ENCODE measurements around the gene CPEB3.

Gene CPEB3

DNA sequence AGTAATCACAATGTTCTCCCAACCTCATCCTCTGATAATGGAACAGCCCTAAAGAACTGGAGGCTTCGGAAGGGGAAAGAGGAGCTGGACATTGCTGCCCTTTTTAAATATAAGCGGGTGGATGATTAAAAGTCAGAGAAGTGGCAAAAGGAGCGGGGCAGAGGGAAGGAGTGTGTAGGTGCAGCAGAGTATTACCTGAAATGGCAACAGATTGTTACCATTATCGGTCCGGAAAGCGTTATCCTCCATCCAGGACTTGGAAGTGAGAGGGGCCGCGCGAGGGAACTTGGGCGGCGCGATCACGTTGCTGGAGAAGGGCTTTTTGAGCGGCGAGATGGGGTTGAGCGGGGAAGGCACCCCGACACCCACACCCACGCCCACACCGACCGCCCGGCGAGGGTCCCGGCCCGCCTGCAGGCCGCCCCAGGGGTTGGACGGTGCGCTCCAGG, 51.7 kb downstream of the CPEB3 start:
- H3K23ac ChIP-seq (ENCODE audit: low read length in 2 of 2) = peak overlapping the region in 1 of 2 experiments; percentile 9
- no peak for DNase-seq
- peak overlapping the region in 1 of 2 experiments; percentile 68 for H2BK12ac ChIP-seq (ENCODE audit: low read length in 2 of 2)
- H2BK15ac ChIP-seq (ENCODE audit: low read depth, poor library complexity, severe bottlenecking) = no peak overlapping the region
- peak overlapping the region; percentile 100 for H3K4me2 ChIP-seq (ENCODE audit: low read length, poor library complexity, severe bottlenecking)
- peak overlapping the region; percentile 91 for H2AFZ ChIP-seq (ENCODE audit: low read depth, low read length)
- peaks cover 11% of the 10 kb centered on the region for H3K4me1 ChIP-seq (ENCODE audit: control insufficient read depth, insufficient read depth, low read depth, low read length)
- peak overlapping the region; percentile 85 for H3K9ac ChIP-seq (ENCODE audit: low read length)
- no peak overlapping the region for H3K4ac ChIP-seq (ENCODE audit: low read depth in 1 of 2, low read length in 2 of 2)
- H2BK120ac ChIP-seq (ENCODE audit: low read depth, low read length) = no peak overlapping the region
- peak overlapping the region in 1 of 2 experiments; percentile 94 for H3K14ac ChIP-seq (ENCODE audit: low read length in 2 of 2)
- H3K27ac ChIP-seq (ENCODE audit: low read length, poor library complexity, severe bottlenecking) = no peak overlapping the region
- H4K8ac ChIP-seq (ENCODE audit: low read length) = peak overlapping the region; percentile 3
- H3K9me3 ChIP-seq (ENCODE audit: control insufficient read depth, low read length) = no peaks in the 10 kb centered on the region
- peak overlapping the region; percentile 83 for H3K18ac ChIP-seq (ENCODE audit: low read depth in 1 of 2, low read length in 2 of 2)
- H3K4me3 ChIP-seq (ENCODE audit: insufficient read depth in 1 of 2, low read depth in 1 of 2, low read length in 2 of 2) = peak overlapping the region; percentile 75 to 92
- no peak overlapping the region for H2AK5ac ChIP-seq (ENCODE audit: low read length, severe bottlenecking)
- H3K36me3 ChIP-seq (ENCODE audit: control insufficient read depth in 1 of 2, insufficient read depth in 2 of 2, low read depth in 1 of 2, low read length in 2 of 2) = no peaks in the 10 kb centered on the region
- H2BK5ac ChIP-seq (ENCODE audit: low read depth, low read length, poor library complexity, severe bottlenecking) = no peak overlapping the region
- H3K27me3 ChIP-seq (ENCODE audit: control insufficient read depth in 1 of 2, insufficient read depth in 1 of 2, low read length in 2 of 2) = peaks cover 0 to 3% of the 10 kb centered on the region in 2 experiments
- WGBS = 7% methylated on average over 24 of the region's 27 CpGs
- peaks cover 8% of the 10 kb centered on the region for H3K79me1 ChIP-seq (replicated peaks; ENCODE audit: low read length, poor library complexity, severe bottlenecking)
- peak overlapping the region; percentile 39 for H4K91ac ChIP-seq (ENCODE audit: low read length)

DNA sequence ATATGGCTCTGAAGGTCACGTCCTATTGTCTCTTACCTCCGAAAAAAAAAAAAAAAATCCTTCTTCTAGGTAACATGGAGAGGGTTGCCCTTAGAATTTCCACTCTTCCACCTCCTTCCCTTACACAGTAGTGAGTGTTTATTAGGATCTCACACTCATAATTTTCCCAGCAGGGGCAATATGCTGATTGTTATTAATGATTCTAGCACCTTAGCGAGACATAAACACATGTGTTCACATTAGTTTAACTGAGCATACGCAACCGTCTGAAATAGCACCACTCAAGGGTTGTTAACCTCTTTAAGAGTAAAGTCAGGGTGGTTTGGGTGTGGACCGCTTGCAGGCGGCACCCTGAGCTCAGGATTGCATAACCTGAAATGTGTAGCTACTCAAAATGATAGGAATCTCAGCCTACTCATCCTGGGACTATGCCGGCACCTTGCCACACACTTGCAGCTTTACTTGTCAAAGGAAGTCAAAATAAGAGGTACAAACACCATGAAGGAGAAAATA, 52.2 kb downstream of the CPEB3 start:
- H4K91ac ChIP-seq (ENCODE audit: low read length) = no peak overlapping the region
- no peak overlapping the region for H2BK5ac ChIP-seq (ENCODE audit: low read depth, low read length, poor library complexity, severe bottlenecking)
- H3K18ac ChIP-seq (ENCODE audit: low read depth in 1 of 2, low read length in 2 of 2) = no peak overlapping the region
- no peak overlapping the region for H3K27ac ChIP-seq (ENCODE audit: low read length, poor library complexity, severe bottlenecking)
- no peak overlapping the region for H2BK15ac ChIP-seq (ENCODE audit: low read depth, poor library complexity, severe bottlenecking)
- peak overlapping the region in 1 of 2 experiments; percentile 92 for H3K4me3 ChIP-seq (ENCODE audit: insufficient read depth in 1 of 2, low read depth in 1 of 2, low read length in 2 of 2)
- no peak overlapping the region for H3K23ac ChIP-seq (ENCODE audit: low read length in 2 of 2)
- H2BK120ac ChIP-seq (ENCODE audit: low read depth, low read length) = no peak overlapping the region
- H2AK5ac ChIP-seq (ENCODE audit: low read length, severe bottlenecking) = no peak overlapping the region
- peak; percentile 55 for DNase-seq
- no peaks in the 10 kb centered on the region for H3K36me3 ChIP-seq (ENCODE audit: control insufficient read depth in 1 of 2, insufficient read depth in 2 of 2, low read depth in 1 of 2, low read length in 2 of 2)
- no peak overlapping the region for H2BK12ac ChIP-seq (ENCODE audit: low read length in 2 of 2)
- 62% methylated on average over 7 of the region's 8 CpGs for WGBS
- H3K79me1 ChIP-seq (replicated peaks; ENCODE audit: low read length, poor library complexity, severe bottlenecking) = peaks cover 8% of the 10 kb centered on the region
- H3K4me1 ChIP-seq (ENCODE audit: control insufficient read depth, insufficient read depth, low read depth, low read length) = peaks cover 11% of the 10 kb centered on the region
- H3K4me2 ChIP-seq (ENCODE audit: low read length, poor library complexity, severe bottlenecking) = no peak overlapping the region
- H2AFZ ChIP-seq (ENCODE audit: low read depth, low read length) = no peak overlapping the region
- H3K9ac ChIP-seq (ENCODE audit: low read length) = peak overlapping the region; percentile 85
- no peaks in the 10 kb centered on the region for H3K9me3 ChIP-seq (ENCODE audit: control insufficient read depth, low read length)
- H3K4ac ChIP-seq (ENCODE audit: low read depth in 1 of 2, low read length in 2 of 2) = no peak overlapping the region
- peaks cover 0 to 3% of the 10 kb centered on the region in 2 experiments for H3K27me3 ChIP-seq (ENCODE audit: control insufficient read depth in 1 of 2, insufficient read depth in 1 of 2, low read length in 2 of 2)
- H3K14ac ChIP-seq (ENCODE audit: low read length in 2 of 2) = no peak overlapping the region
- H4K8ac ChIP-seq (ENCODE audit: low read length) = no peak overlapping the region

- Histone ChIP-seq H3K27ac (ENCODE audit: low read length, poor library complexity, severe bottlenecking) (no peak overlapping the region), H2BK5ac (ENCODE audit: low read depth, low read length, poor library complexity, severe bottlenecking) (no peak overlapping the region), H3K27me3 (ENCODE audit: control insufficient read depth in 1 of 2, insufficient read depth in 1 of 2, low read length in 2 of 2) (peaks cover 0 to 3% of the 10 kb centered on the region in 2 experiments), H3K4me2 (ENCODE audit: low read length, poor library complexity, severe bottlenecking) (no peak overlapping the region), H3K9ac (ENCODE audit: low read length) (peak overlapping the region; percentile 85), H3K4ac (ENCODE audit: low read depth in 1 of 2, low read length in 2 of 2) (no peak overlapping the region), H2AFZ (ENCODE audit: low read depth, low read length) (no peak overlapping the region), H2BK15ac (ENCODE audit: low read depth, poor library complexity, severe bottlenecking) (no peak overlapping the region), H3K23ac (ENCODE audit: low read length in 2 of 2) (no peak overlapping the region), H4K91ac (ENCODE audit: low read length) (no peak overlapping the region), H3K36me3 (ENCODE audit: control insufficient read depth in 1 of 2, insufficient read depth in 2 of 2, low read depth in 1 of 2, low read length in 2 of 2) (no peaks in the 10 kb centered on the region), H2BK120ac (ENCODE audit: low read depth, low read length) (no peak overlapping the region), H2BK12ac (ENCODE audit: low read length in 2 of 2) (no peak overlapping the region), H3K4me3 (ENCODE audit: insufficient read depth in 1 of 2, low read depth in 1 of 2, low read length in 2 of 2) (peak overlapping the region in 1 of 2 experiments; percentile 92), H3K79me1 (replicated peaks; ENCODE audit: low read length, poor library complexity, severe bottlenecking) (peaks cover 8% of the 10 kb centered on the region), H3K9me3 (ENCODE audit: control insufficient read depth, low read length) (no peaks in the 10 kb centered on the region), H3K18ac (ENCODE audit: low read depth in 1 of 2, low read length in 2 of 2) (no peak overlapping the region), H4K8ac (ENCODE audit: low read length) (no peak overlapping the region), H3K4me1 (ENCODE audit: control insufficient read depth, insufficient read depth, low read depth, low read length) (peaks cover 11% of the 10 kb centered on the region), H3K14ac (ENCODE audit: low read length in 2 of 2) (no peak overlapping the region), H2AK5ac (ENCODE audit: low read length, severe bottlenecking) (no peak overlapping the region)
- WGBS = 98% methylated on average over 3 of the region's 3 CpGs
- no peak for DNase-seq
Observed at GRCh38 chr10:92238054-92238585, 52.8 kb downstream of the CPEB3 start.

GRCh38 chr10:92231196-92231595, 59.7 kb downstream of the CPEB3 start:
- Histone ChIP-seq H3K27me3 (ENCODE audit: control insufficient read depth in 1 of 2, insufficient read depth in 1 of 2, low read length in 2 of 2) (no peaks in the 10 kb centered on the region), H2BK120ac (ENCODE audit: low read depth, low read length) (no peak overlapping the region), H3K9me3 (ENCODE audit: control insufficient read depth, low read length) (no peaks in the 10 kb centered on the region), H2BK15ac (ENCODE audit: low read depth, poor library complexity, severe bottlenecking) (no peak overlapping the region), H3K79me1 (replicated peaks; ENCODE audit: low read length, poor library complexity, severe bottlenecking) (no peaks in the 10 kb centered on the region), H2BK12ac (ENCODE audit: low read length in 2 of 2) (no peak overlapping the region), H4K91ac (ENCODE audit: low read length) (no peak overlapping the region), H3K9ac (ENCODE audit: low read length) (no peak overlapping the region), H3K4me3 (ENCODE audit: insufficient read depth in 1 of 2, low read depth in 1 of 2, low read length in 2 of 2) (no peak overlapping the region), H3K4me1 (ENCODE audit: control insufficient read depth, insufficient read depth, low read depth, low read length) (no peaks in the 10 kb centered on the region), H3K14ac (ENCODE audit: low read length in 2 of 2) (no peak overlapping the region), H3K36me3 (ENCODE audit: control insufficient read depth in 1 of 2, insufficient read depth in 2 of 2, low read depth in 1 of 2, low read length in 2 of 2) (no peaks in the 10 kb centered on the region), H4K8ac (ENCODE audit: low read length) (no peak overlapping the region), H3K18ac (ENCODE audit: low read depth in 1 of 2, low read length in 2 of 2) (no peak overlapping the region), H2AFZ (ENCODE audit: low read depth, low read length) (no peak overlapping the region), H3K27ac (ENCODE audit: low read length, poor library complexity, severe bottlenecking) (no peak overlapping the region), H2AK5ac (ENCODE audit: low read length, severe bottlenecking) (no peak overlapping the region), H2BK5ac (ENCODE audit: low read depth, low read length, poor library complexity, severe bottlenecking) (no peak overlapping the region), H3K4ac (ENCODE audit: low read depth in 1 of 2, low read length in 2 of 2) (no peak overlapping the region), H3K4me2 (ENCODE audit: low read length, poor library complexity, severe bottlenecking) (no peak overlapping the region), H3K23ac (ENCODE audit: low read length in 2 of 2) (no peak overlapping the region)
- 100% methylated on average over 1 of the region's 1 CpG for WGBS
- no peak for DNase-seq

Data from mesenchymal stem cell (in vitro differentiated cells and primary cell).